A673 (cell line): ENCODE measurements around the gene SYNGR3. TPM values are rescaled to one million over a fixed set of nuclear protein-coding genes. Genes with fewer than 3 reads are reported as not detected.

ENCODE experiments used
- BruUV-seq: library from RNA; stranded (reverse); fragments of 400-500 nt; replicated peaks from 2 replicates; lab custom pipeline; 2021; lab: Mats Ljungman, UMichigan
- CTCF ChIA-PET: fragments of 300-600 bp; sonication (Branson Sonifier 250); formaldehyde crosslinking; loops from one replicate; lab custom pipeline; 2022; ENCODE audit warnings: antibody characterized with exemption; lab: Charles Lee
- POLR2A ChIA-PET: fragments of 300-600 bp; sonication (Branson Sonifier 250); formaldehyde crosslinking; loops from one replicate; lab custom pipeline; 2022; ENCODE audit warnings: antibody characterized with exemption; ENCODE audit not compliant: low non-redundant PET; lab: Charles Lee
- DNase-seq: peaks from one replicate; pipeline ENCODE4 v3.0.0-alpha.2; 2015; ENCODE audit warnings: low spot score
- H3K27ac ChIP-seq: fragments of 200-600 bp; sonication (generic); 2 replicates; pipeline ENCODE4 v1.5.1; 2016; ENCODE audit warnings: mixed run types, low read depth, mild to moderate bottlenecking, mixed read lengths, antibody characterized with exemption, low read length; ENCODE audit not compliant: poor library complexity, severe bottlenecking
- H3K27me3 ChIP-seq: fragments of 200-600 bp; sonication (generic); replicated peaks from 2 replicates; pipeline ENCODE4 v1.6.1; 2017; ENCODE audit warnings: mixed run types, low read depth, mild to moderate bottlenecking, mixed read lengths, antibody characterized with exemption, low read length; ENCODE audit not compliant: insufficient read depth, poor library complexity
- H3K36me3 ChIP-seq: fragments of 200-600 bp; sonication (generic); 2 replicates; pipeline ENCODE4 v1.6.1; 2016; ENCODE audit warnings: mixed run types, mild to moderate bottlenecking, mixed read lengths, antibody characterized with exemption, low read length; ENCODE audit not compliant: insufficient read depth, poor library complexity, severe bottlenecking
- H3K4me1 ChIP-seq: fragments of 200-600 bp; sonication (generic); 2 replicates; pipeline ENCODE4 v1.6.1; 2017; ENCODE audit warnings: mixed run types, mild to moderate bottlenecking, mixed read lengths, antibody characterized with exemption, low read length; ENCODE audit not compliant: insufficient read depth, poor library complexity, severe bottlenecking
- H3K4me3 ChIP-seq: fragments of 200-600 bp; sonication (generic); 2 replicates; pipeline ENCODE4 v1.5.1; 2016; ENCODE audit warnings: low read depth, mixed run types, mild to moderate bottlenecking, mixed read lengths, low read length; ENCODE audit not compliant: poor library complexity, severe bottlenecking
- H3K9me3 ChIP-seq: fragments of 200-600 bp; sonication (generic); 2 replicates; pipeline ENCODE4 v1.6.1; 2016; ENCODE audit warnings: mixed run types, low read depth, mild to moderate bottlenecking, mixed read lengths, antibody characterized with exemption, low read length; ENCODE audit not compliant: poor library complexity, severe bottlenecking
- CTCF ChIP-seq: fragments of 300-800, 200-600 bp; sonication (generic); conservative IDR thresholded peaks from 2 replicates; pipeline ENCODE4 v1.5.1; 2017; ENCODE audit warnings: low read depth, mild to moderate bottlenecking, antibody characterized with exemption, low read length, moderate library complexity, mixed read lengths
- EZH2 ChIP-seq: fragments of 200-600 bp; sonication (generic); IDR thresholded peaks from 2 replicates; pipeline ENCODE4 v1.6.1; 2017; ENCODE audit warnings: borderline replicate concordance, low read depth, mild to moderate bottlenecking, mixed read lengths, antibody characterized with exemption, low read length; ENCODE audit not compliant: poor library complexity, severe bottlenecking
- intact Hi-C: fragments of 100-400 bp; cut with micrococcal nuclease; formaldehyde crosslinking; loops from one replicate; pipeline ENCODE4 v1.10.0; 2022; ENCODE audit not compliant: unreplicated experiment
- total RNA-seq: library from RNA; stranded (reverse); gene quantifications from 2 replicates; pipeline ENCODE4 v1.2.3, GENCODE V29; 2021

The SYNGR3 gene
- total RNA-seq, 1 experiment from 2014 or later, result 1.4 TPM

GRCh38 chr16:1985466-1986150, 4.2 kb upstream of the SYNGR3 start:
- peaks cover 24% of the 10 kb centered on the region for H3K4me1 ChIP-seq
- no peak for TF ChIP-seq EZH2
- no peak for TF ChIP-seq CTCF
- peak overlapping the region; percentile 81 for H3K4me3 ChIP-seq
- no peaks in the 10 kb centered on the region for H3K9me3 ChIP-seq
- CTCF ChIA-PET, result interaction anchor here (0.6 to 0.9 kb wide), 2 partner anchors 26 to 155 kb away, joined by 4 to 6 read pairs; no protein-coding TSS in a partner anchor
- no peak for DNase-seq
- peaks cover 7% of the 10 kb centered on the region for H3K36me3 ChIP-seq
- peaks cover 12% of the 10 kb centered on the region for H3K27me3 ChIP-seq
- no TSS peak for BruUV-seq
- H3K27ac ChIP-seq, result no peak overlapping the region
- POLR2A ChIA-PET, result interaction anchor here (0.6 kb wide), 1 partner anchor 21 kb away, joined by 3 read pairs; the partner anchor contains the start of gene RPS2
- intact Hi-C loops, result no loop called here

GRCh38 chr16:1987198-1987597, 2.6 kb upstream of the SYNGR3 start:
- DNase-seq, result no peak
- no TSS peak for BruUV-seq
- H3K27ac ChIP-seq, result no peak overlapping the region
- intact Hi-C loops, result no loop called here
- TF ChIP-seq CTCF, result no peak
- no peaks in the 10 kb centered on the region for H3K9me3 ChIP-seq
- no peak overlapping the region for H3K4me3 ChIP-seq
- ChIA-PET CTCF (no interaction called here), POLR2A (interaction anchor here (0.7 kb wide), 1 partner anchor 22 kb away, joined by 4 read pairs; no protein-coding TSS in a partner anchor)
- peaks cover 17% of the 10 kb centered on the region for H3K27me3 ChIP-seq
- peaks cover 7% of the 10 kb centered on the region for H3K36me3 ChIP-seq
- H3K4me1 ChIP-seq, result peaks cover 12% of the 10 kb centered on the region

GRCh38 chr16:1990101-1990350, 256 bp downstream of the SYNGR3 start:
- H3K4me3 ChIP-seq, result peak overlapping the region; percentile 44

More at GRCh38 chr16:1990101-1990350, 256 bp downstream of the SYNGR3 start:
- H3K4me1 ChIP-seq, result peaks cover 6% of the 10 kb centered on the region
- H3K27ac ChIP-seq, result no peak overlapping the region
- ChIA-PET CTCF (no interaction called here), POLR2A (no interaction called here)
- H3K9me3 ChIP-seq, result no peaks in the 10 kb centered on the region
- H3K36me3 ChIP-seq, result peaks cover 7% of the 10 kb centered on the region
- DNase-seq, result no peak
- intact Hi-C loops, result no loop called here
- no TSS peak for BruUV-seq
- H3K27me3 ChIP-seq, result peaks cover 17% of the 10 kb centered on the region
- TF ChIP-seq EZH2, result no peak
